Duodenal mucosa (tissue), 2 donors: ENCODE data around the gene CIAO3.
"Not testable (repeated sequence)": the region's sequence is repeated elsewhere in the genome, so short reads cannot be mapped to it uniquely, and the experiment has no call there.

ENCODE experiments used
- H3K27ac ChIP-seq: one replicate; pipeline ENCODE4 v1.7.0; 2013; ENCODE audit warnings: low read depth, low read length
- H3K27me3 ChIP-seq, 2 donors: one replicate each; pipeline ENCODE4 v1.7.0; 2013; ENCODE audit warnings: low read length in 2 of 2, control low read depth in 1 of 2; ENCODE audit not compliant: insufficient read depth in 2 of 2, control insufficient read depth in 1 of 2
- H3K36me3 ChIP-seq, 2 donors: one replicate each; pipeline ENCODE4 v1.7.0; 2013; ENCODE audit warnings: low read length in 2 of 2, control low read depth in 1 of 2; ENCODE audit not compliant: insufficient read depth in 2 of 2, control insufficient read depth in 1 of 2
- H3K4me1 ChIP-seq, 2 donors: one replicate each; pipeline ENCODE4 v1.7.0; 2013; ENCODE audit warnings: low read length in 2 of 2, control low read depth in 1 of 2; ENCODE audit not compliant: insufficient read depth in 2 of 2, control insufficient read depth in 1 of 2
- H3K4me3 ChIP-seq, 2 donors: one replicate each; pipeline ENCODE4 v1.7.0; 2013; ENCODE audit warnings: low read length in 2 of 2, low read depth in 1 of 2
- H3K9ac ChIP-seq, 2 donors: one replicate each; pipeline ENCODE4 v1.7.0; 2013; ENCODE audit warnings: low read length in 2 of 2, low read depth in 1 of 2
- H3K9me3 ChIP-seq, 2 donors: one replicate each; pipeline ENCODE4 v1.7.0; 2013; ENCODE audit warnings: low read length in 2 of 2, control low read depth in 1 of 2; ENCODE audit not compliant: control insufficient read depth in 1 of 2

The CIAO3 gene

GRCh38 chr16:776824-777223, 36.0 kb upstream of the CIAO3 start:
- no peaks in the 10 kb centered on the region for H3K36me3 ChIP-seq
- no peaks in the 10 kb centered on the region for H3K9me3 ChIP-seq
- H3K27ac ChIP-seq: no peak overlapping the region
- no peaks in the 10 kb centered on the region for H3K4me1 ChIP-seq
- no peak overlapping the region for H3K4me3 ChIP-seq
- H3K27me3 ChIP-seq: peaks cover 11 to 30% of the 10 kb centered on the region in 2 donors
- H3K9ac ChIP-seq: no peak overlapping the region

GRCh38 chr16:776298-776697, 35.5 kb upstream of the CIAO3 start:
- H3K9ac ChIP-seq, H3K4me1 ChIP-seq, H3K27ac ChIP-seq, H3K4me3 ChIP-seq, H3K9me3 ChIP-seq, H3K36me3 ChIP-seq: not testable (repeated sequence)
- peaks cover 11 to 30% of the 10 kb centered on the region in 2 donors for H3K27me3 ChIP-seq

- Histone ChIP-seq H3K27me3 (peaks cover 11 to 23% of the 10 kb centered on the region in 2 donors), H3K36me3 (no peaks in the 10 kb centered on the region), H3K9me3 (no peaks in the 10 kb centered on the region), H3K4me1 (no peaks in the 10 kb centered on the region), H3K9ac (no peak overlapping the region), H3K4me3 (no peak overlapping the region), H3K27ac (no peak overlapping the region)
Observed at GRCh38 chr16:775236-775796, 34.5 kb upstream of the CIAO3 start.

- H3K36me3 ChIP-seq: no peaks in the 10 kb centered on the region
- peaks cover 11 to 20% of the 10 kb centered on the region in 2 donors for H3K27me3 ChIP-seq
- H3K4me3 ChIP-seq: no peak overlapping the region
- H3K4me1 ChIP-seq: no peaks in the 10 kb centered on the region
- no peaks in the 10 kb centered on the region for H3K9me3 ChIP-seq
- no peak overlapping the region for H3K27ac ChIP-seq
- no peak overlapping the region for H3K9ac ChIP-seq
Observed at GRCh38 chr16:774086-775001, 33.5 kb upstream of the CIAO3 start.

DNA sequence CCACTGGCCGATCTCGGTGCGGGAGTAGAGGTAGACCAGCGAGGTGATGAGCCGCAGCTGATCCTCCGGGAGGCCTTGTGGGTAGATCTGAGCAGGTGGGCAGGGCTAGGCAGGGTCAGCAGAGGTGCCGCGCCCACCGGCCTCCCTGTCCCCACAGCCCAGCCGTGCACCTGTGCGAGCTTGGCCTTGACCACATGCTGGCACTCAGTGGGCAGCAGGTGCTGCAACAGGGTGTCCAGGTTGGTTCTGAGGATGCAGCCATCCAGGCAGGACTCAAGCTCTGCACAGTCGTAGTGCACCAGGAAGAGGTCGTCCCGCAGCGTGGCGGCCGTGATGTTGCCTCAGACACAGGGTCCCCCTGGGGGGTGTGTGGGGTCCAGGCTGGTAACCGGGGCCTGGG, 32.2 kb upstream of the CIAO3 start:
- H3K27ac ChIP-seq: no peak overlapping the region
- no peaks in the 10 kb centered on the region for H3K4me1 ChIP-seq
- peaks cover 3 to 11% of the 10 kb centered on the region in 2 donors for H3K27me3 ChIP-seq
- no peaks in the 10 kb centered on the region for H3K36me3 ChIP-seq
- H3K4me3 ChIP-seq: no peak overlapping the region
- H3K9ac ChIP-seq: no peak overlapping the region
- no peaks in the 10 kb centered on the region for H3K9me3 ChIP-seq

DNA sequence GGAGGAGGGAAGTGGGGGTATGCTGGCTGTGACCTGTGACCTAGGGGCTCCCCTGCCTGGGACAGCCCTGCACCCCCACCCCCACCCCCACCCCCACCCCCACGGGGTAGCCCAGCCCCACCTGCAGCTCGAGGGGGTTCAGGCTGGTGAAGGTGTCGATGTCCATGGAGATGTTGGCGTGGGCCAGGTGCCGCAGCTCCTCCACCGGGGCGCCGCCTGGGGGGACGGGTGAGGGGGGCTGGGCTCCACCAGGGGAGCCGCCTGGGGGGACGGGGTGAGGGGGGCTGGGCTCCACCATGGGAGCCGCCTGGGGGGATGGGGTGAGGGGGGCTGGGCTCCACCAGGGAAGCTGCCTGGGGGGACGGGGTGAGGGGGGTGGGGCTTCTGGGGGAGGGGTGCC, 29.6 kb upstream of the CIAO3 start:
- H3K27ac ChIP-seq: no peak overlapping the region
- H3K4me3 ChIP-seq: no peak overlapping the region
- H3K27me3 ChIP-seq: no peaks in the 10 kb centered on the region
- no peaks in the 10 kb centered on the region for H3K4me1 ChIP-seq
- no peak overlapping the region for H3K9ac ChIP-seq
- no peaks in the 10 kb centered on the region for H3K9me3 ChIP-seq
- H3K36me3 ChIP-seq: no peaks in the 10 kb centered on the region

- Histone ChIP-seq H3K4me1 (no peaks in the 10 kb centered on the region), H3K36me3 (no peaks in the 10 kb centered on the region), H3K27ac (no peak overlapping the region), H3K27me3 (no peaks in the 10 kb centered on the region), H3K4me3 (no peak overlapping the region), H3K9me3 (no peaks in the 10 kb centered on the region), H3K9ac (no peak overlapping the region)
Observed at GRCh38 chr16:769934-770333, 29.1 kb upstream of the CIAO3 start.

GRCh38 chr16:769184-769784, 28.5 kb upstream of the CIAO3 start:
- H3K27ac ChIP-seq: no peak overlapping the region
- no peak overlapping the region for H3K9ac ChIP-seq
- H3K9me3 ChIP-seq: no peaks in the 10 kb centered on the region
- H3K4me1 ChIP-seq: no peaks in the 10 kb centered on the region
- H3K36me3 ChIP-seq: no peaks in the 10 kb centered on the region
- no peak overlapping the region for H3K4me3 ChIP-seq
- no peaks in the 10 kb centered on the region for H3K27me3 ChIP-seq

DNA sequence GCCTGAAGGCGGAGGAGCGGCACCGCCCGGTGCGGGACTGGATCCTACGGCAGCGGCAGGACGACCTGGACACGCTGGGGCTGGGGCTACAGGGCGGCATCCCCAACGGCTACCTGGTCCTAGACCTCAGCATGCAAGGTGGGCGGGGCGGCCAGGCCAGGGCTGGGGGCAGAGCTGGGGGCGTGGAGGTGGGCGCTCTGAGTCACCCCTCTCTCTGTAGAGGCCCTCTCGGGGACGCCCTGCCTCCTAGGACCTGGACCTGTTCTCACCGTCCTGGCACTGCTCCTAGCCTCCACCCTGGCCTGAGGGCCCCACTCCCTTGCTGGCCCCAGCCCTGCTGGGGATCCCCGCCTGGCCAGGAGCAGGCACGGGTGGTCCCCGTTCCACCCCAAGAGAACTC, 27.6 kb upstream of the CIAO3 start:
- Histone ChIP-seq H3K27ac (no peak overlapping the region), H3K36me3 (no peaks in the 10 kb centered on the region), H3K9ac (no peak overlapping the region), H3K27me3 (no peaks in the 10 kb centered on the region), H3K4me1 (no peaks in the 10 kb centered on the region), H3K4me3 (no peak overlapping the region), H3K9me3 (no peaks in the 10 kb centered on the region)

DNA sequence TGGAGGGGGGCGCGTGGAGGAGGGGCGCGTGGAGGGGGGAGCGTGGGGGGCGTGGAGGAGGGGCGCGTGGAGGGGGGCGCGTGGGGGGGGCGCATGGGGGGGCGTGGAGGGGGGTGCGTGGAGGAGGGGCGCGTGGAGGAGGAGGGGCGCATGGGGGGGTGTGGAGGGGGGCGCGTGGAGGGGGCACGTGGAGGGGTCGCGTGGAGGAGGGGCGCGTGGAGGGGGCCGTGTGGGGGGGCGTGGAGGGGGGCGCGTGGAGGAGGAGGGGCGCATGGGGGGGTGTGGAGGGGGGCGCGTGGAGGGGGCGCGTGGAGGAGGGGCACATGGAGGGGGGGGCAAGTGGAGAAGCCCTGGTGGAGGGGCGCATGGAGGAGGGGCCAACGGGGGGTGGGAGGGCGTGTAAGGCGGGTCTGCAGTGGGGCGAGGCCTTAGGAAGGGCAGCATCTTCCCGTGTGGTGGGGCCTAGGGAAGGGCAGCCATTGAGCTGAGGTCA, 27.0 kb upstream of the CIAO3 start:
- Histone ChIP-seq H3K4me3 (no peak overlapping the region), H3K27me3 (no peaks in the 10 kb centered on the region), H3K4me1 (no peaks in the 10 kb centered on the region), H3K9me3 (no peaks in the 10 kb centered on the region), H3K27ac (no peak overlapping the region), H3K9ac (no peak overlapping the region), H3K36me3 (no peaks in the 10 kb centered on the region)
